NCI-H2107 treated with DMSO at 0.1 percent for 48 hours (cell line): ENCODE measurements around the gene ABCF1.

Experiments used
- DNase-seq: peaks from one replicate; lab custom pipeline; 2025; ENCODE audit not compliant: unreplicated experiment; lab: John Stamatoyannopoulos, UW

The ABCF1 gene

DNA sequence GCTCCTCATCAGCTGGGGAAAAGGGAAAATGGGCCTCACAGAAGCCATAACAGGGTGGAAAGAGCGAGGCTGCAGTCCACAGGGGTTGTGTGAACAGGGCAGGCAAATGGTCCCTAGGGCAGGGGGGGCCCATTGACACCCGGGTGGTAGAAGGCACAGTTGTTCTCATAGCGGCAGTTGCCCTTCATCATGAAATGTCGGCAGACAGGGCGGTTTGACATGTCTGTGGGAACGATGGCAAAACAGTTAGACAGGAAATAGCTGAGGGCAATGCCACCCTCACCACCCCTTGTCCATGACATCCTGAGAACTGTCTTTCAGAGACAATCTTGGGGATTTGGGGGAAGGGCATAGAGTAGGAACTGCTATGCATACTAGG lies 30.2 kb downstream of the ABCF1 start:
- no peak for DNase-seq

DNA sequence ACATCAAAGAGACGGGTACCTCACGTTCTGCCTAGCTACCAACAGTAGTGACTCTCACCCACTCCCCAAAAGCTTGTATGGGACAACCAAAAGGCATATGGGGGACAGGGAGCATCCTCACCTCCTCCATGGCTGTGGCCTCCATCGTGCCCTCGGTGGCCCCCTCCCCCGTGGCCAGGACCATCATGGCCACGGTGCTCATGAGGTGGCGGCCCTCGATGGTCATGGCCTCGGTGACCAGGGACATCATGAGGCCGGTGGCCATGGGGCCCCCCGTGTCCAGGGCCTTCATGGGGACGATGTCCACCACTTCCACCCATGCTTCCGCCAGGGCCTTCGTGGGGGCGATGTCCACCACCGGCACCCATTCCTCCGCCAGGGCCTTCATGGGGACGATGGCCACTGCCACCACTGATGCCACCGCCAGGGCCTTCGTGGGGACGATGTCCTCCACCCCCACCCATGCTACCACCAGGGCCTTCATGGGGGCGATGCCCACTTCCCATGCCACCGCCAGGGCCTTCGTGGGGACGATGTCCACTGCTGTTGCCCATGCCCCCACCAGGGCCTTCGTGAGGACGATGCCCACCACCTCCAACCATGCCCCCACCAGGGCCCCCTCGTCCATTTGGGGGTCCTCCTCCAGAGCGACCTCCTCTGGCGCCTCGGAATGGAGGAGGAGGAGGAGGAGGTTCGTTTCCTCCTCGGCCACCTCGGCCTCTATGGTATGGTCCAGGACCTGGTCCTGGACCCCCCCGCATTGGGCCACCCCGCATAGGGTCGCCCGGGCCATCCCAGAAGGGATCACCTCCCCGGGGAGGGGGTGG lies 30.8 kb downstream of the ABCF1 start:
- no peak for DNase-seq

DNA sequence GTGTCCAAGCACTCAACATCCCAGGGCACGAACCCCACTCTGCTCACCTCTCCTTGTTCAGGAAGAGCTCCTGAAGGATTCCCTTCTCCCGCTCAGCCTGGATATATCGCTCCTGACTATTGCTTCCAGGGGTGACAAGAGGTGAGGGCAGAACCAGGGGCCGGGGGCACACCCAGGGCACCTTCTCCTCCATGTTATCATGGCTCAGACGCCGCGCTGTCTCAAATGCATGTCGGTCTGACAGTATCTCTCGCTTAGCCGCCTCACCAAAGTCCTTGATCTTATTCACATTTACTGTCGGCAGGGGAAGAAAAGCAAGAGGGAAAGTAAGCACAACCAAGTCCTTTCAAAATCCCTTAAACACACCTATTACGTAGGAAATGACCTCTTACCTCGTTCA lies 32.7 kb downstream of the ABCF1 start:
- DNase-seq: no peak

DNA sequence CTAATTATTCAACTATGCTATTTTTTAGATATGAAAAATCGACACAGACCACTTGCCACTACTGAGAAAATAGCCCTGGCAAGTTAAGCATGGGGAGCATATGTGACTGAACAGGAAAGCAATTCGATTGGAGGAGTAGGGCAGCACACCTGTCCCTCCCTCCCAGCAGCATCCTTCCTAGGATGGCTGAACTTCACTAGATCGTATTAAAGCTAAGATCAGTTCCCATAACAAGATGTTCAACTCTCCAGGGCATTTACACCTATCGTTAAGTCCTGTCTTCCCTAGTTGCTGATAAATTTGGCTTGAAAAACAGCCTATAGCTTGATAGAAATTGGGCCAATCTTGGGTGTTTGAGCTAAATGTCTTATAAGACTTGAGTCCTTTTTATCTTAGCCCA lies 38.8 kb downstream of the ABCF1 start:
- no peak for DNase-seq

DNA sequence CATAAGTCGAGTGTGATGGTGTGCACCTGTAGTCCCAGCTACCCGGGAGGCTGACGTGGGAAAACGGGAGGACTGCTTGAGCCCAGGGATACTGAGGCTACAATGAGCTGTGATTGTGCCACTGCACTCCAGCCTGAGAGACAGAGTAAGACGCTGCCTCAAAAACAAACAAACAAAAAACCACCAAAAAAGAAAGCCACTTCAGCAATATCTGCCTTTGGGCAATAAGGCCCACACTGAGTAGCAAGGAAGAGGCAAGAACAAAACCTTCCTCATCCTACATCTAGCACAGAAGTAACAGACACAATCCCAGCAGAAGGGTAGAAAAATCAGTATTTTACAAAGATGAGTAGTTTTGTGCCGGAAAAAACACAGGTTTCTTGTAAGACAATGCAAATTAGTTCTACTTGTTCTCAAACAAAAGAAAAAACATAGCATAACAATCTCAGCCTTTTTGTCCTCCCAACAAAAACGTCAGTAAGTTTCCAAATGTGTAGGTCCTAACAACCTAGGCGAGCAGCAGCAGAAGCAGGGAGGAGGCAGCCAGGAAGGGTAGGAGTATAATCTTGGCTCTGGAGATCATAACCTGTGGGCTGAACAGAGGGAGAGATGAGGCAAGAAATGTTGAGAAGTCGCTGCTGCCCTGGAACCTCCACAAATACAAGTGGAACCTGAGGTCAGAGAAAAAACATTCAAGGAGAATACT lies 40.1 kb downstream of the ABCF1 start:
- no peak for DNase-seq

DNA sequence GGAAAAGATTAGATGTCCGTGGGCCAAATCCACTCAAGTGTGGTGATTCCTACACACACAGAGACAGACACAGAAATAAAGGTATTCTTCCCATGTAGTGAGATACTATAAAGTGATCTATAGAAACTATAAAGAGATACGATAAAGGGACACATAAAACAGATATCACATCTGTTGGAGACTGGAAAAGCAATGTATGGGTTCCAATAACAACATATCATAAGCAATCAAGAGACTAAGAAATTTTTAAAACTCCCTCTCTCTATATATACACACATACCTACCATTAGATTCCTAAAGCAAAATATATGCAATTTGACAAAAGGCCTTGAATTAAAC lies 40.6 kb downstream of the ABCF1 start:
- no peak for DNase-seq

DNA sequence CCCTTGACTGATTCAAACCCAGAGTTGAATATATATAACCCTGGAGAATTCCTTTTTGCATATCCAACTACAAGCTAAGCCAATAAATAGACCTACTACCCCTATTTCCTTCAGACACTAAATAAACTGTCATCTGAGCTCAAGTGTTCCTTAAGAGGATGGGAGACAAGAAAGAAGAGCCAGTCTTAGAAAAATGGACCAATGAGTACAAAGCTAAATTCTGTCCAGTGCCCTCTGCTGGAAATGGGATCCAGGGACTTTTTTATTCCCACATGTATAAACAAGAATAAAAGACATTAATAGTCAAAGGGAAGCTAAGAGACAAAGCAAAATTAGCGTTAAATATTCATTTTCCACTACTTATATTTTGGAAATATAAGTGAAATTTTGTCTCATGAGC lies 41.0 kb downstream of the ABCF1 start:
- DNase-seq: peak; percentile 15

DNA sequence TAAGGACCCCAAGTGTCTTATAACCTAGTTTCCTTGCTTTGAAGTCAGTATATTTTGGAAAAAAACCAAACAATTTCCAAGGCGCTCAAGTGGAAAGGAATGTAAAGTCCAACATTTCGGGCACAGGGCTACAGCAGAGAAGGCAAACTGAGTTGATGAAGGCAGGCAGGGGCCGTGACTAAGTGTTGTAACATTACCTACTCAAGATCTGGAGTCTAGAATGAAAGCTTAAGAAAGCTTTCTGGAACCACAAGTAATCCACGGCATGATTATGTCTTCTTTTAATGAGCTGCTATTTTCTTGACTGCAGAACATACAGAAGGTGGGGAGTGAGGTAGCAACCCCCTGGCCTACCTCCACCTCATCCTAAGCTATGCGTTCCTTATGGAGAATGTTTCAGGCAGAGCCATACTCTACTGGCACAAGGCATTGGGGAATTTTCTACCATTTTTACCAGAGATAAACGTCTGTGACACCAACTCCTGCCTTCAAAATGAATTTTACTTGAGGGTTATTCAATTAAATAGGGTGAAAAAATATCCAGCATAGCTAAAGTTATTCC lies 41.5 kb downstream of the ABCF1 start:
- no peak for DNase-seq

DNA sequence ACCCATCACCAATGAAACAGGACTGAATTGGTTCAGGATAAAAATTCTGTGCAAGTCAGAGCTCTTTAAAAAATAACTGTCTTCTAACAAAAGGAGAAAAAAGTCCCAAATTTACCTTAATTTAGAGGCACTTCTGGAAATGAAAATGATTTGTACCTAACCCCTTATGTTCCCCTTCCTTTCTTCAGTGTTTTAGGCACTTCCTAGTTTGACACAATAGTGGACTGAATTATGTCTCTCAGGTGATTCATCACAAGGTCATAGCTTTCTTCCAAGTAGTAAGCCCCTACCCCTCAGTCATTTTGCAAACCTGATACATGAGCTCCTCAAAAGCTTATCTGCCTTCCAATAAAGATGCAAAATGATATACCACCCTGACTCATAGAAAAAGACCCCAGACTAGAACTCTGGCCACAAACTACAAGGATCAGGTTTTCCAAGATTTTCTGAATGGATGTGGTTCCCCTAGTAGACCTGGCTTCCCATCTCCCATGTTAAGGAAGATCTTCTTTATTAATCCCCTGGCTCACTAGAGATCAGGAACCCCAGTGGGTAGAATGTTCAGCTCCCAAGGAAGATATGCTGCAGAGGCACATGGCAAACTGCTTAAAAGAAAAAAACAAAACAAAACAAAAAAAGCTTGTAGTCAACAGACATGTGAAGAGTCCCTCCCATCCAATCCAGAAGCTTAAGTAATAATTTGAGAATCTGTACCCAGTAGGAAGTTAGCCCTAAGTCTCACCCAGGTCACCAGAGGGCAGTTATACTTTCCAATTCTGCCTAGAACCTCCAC lies 42.2 kb downstream of the ABCF1 start:
- DNase-seq: no peak

DNA sequence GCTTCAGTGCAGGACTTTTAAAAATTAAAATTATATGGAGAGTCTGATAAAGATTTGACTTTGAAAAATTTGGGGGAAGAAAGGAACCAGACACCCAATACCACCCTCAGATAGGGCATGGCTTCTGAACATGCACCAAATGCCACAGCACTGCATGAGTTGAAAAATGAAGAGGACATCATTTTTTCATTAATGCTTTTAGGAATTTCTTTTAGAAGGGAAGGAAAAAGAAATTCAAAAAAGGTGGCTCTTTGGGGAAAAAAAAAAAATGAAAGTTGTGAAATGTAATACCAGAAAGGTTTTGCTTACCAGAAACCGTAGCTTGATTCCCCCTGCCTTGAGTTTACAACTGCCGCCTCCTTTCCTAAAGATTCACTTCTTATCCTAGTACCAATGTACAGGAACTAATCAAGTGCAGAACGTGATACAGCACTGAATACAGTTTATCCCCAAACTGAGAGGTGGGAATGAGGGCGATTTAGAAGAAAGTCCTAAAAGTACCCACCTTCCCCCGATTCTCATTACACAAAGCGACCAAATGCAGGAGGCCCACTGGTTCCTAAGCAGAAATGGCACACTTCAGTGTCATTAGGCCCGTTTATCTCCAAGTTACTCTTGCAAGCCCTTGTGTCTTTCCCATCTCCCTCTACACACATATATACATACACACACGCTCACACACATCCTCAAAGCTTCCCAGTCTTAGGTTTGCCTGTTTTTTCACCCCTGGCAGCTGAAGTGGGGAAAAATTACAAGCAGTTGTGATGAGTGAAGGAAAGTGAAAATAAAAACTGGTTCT lies 43.0 kb downstream of the ABCF1 start:
- no peak for DNase-seq

DNA sequence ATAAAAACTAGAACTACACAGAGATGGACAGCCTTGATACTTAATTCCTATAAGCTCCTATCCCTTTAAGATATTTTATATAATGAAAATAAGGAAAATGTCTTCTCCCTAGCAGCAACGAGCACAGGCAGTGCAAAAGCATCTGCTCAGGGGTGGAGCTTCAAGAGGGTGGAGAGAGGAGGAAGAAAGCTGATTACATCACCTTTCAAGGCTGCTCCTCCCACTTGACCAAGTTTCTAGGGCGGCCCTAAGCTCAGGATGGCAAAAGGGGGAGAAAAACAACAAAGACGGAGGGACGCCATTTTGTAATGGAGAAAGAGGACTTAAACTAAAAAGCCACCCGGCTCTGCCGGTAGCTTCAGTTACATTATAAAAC lies 43.6 kb downstream of the ABCF1 start:
- peak; percentile 88 for DNase-seq

DNA sequence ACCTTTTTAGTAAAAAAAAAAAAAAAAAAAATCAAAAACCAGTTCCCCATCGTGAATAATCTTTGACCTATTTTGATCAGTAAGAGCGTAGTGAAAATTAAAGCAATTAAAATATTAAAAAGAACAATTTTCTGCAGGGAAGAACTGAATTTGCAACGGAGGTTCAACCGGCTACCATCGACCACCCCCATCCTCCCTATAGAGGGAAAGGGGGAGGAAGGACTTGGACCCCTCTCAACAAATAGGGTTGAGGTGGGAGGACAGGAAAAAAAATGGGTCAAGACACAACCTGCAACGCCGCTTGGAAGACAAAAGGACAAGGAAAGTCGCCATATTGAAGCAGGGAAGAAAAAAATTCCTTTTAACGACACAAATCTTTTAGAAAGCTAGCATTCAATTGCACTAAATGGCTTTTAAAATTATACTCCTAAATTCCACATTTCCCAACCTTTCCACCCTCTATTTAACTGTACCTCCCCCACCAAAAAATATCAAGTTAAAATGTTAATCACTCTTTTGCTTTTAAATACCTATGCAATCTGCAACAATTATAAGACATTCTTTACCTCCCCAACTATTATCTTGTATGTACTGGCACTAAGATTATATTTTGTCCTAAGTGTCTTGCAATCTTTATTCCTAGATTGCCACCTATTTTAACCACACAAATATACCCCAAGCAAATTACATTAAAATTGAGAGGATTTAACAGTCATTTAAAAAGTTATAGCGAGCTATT lies 44.1 kb downstream of the ABCF1 start:
- peak; percentile 35 for DNase-seq

DNA sequence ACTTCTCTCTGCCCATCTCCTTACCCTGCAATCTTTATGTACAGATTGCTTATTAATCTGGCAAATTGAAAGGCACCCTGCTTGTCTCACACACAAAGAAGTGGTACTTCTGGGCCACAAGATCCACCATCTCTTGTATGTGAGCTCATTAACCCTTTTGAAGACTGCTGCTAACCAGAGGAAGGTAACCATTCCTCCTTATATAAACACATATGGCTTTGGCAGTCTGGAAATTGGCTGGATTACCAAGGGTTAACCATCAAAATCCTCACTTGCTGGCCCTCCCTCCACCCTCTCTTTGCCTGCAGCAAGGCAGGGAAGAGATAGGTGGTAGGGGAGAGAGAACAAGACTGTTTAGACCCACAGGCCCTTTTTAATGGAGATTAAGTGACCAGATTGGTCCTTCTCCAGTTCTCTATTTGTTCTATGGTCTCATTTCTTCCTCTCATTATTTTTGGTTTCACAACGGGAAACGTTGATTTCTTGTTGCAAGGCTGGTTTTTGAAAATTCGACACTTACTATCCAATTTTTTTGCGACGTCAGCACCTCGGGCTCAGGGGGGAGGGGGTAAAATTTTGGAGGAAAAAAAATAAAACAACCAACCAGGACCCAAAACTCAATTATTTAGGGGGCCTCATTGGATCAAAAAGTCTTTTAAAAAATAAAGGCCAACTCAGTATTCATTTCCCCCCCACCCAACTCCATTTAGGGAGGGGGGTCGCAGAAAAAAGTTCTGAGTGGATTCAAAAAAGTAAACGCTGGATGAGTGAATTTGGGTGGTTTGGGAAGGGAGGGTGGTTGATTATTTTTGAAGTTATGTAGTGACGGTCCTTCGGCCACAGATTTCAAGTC lies 44.9 kb downstream of the ABCF1 start:
- DNase-seq: no peak

DNA sequence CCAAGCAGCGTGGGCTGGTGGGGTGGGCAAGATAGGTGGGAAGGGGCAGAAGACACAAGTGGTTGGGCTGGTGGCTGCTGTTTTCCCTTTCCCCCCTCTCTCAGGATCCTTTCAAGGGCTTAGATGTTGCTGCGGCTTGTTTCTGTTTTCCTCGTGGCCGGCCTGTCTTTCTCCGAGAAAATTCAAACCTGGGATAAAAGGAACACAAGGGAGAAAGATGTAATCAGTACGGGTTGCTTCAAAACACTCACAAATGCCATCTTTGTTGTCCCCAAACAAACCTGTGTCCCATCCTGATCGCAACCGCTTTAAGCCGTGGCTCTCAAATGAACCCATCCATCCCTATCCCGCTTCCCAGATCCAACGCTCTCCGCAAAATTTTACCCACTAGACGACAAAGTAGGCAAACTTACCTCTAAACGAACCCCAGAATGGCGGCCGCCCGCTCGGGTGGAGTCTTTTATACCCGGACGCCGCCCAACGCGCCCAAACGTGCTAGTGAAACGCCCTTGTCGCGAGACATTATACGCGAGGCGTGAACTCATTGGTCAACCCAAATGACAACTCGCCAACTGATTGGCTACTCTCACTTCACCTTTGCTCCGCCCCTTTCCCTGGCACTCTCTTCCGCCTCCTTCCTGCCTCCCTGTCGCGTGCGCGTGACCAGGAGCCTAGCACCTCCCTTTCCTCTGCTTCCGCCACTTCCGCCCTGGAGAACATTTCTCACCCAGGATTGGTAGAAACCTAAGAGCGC lies 45.7 kb downstream of the ABCF1 start, which contains the start of gene PPP1R10:
TSS of gene PPP1R10 (minus strand) at position 433 of the 754 bp plus-strand sequence. CDS start 7,299 bp downstream, outside the sequence.
- DNase-seq: peak; percentile 96

DNA sequence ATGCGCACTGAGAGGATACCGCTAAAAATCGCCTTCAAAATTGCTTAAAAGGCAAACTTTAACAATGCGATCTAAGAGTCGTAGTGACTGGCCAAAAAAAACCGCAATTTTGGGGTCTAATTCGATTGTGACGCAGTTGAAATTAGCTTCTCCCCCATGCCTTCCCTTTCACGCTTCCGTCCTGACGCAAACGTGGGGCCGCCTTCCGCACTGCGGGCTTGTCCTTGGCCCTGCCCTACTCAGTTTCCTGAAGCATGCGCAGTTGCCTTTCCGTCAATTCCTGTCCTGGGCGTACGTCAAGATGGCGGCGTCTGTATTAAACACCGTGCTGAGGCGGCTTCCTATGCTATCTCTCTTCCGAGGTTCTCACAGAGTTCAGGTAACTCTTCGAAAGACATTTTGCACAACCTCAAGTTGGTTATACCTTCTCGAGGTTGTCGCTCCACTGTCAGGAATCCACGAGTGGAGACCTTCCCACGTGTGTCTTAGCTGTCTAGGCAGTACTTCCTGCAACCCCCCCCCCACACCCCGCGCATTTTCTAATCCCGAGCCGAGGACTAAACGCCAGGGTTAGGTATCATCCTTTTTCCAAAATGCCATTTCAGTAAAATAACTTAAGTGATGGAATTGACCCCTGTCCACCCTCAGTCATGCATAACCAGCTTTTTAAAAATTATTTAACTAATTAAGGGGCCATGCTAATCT lies 46.5 kb downstream of the ABCF1 start, which contains the start of gene MRPS18B:
TSS of gene MRPS18B (plus strand) at position 276 of the 705 bp plus-strand sequence. CDS start at position 302, 26 bp downstream.
- peak; percentile 91 for DNase-seq

DNA sequence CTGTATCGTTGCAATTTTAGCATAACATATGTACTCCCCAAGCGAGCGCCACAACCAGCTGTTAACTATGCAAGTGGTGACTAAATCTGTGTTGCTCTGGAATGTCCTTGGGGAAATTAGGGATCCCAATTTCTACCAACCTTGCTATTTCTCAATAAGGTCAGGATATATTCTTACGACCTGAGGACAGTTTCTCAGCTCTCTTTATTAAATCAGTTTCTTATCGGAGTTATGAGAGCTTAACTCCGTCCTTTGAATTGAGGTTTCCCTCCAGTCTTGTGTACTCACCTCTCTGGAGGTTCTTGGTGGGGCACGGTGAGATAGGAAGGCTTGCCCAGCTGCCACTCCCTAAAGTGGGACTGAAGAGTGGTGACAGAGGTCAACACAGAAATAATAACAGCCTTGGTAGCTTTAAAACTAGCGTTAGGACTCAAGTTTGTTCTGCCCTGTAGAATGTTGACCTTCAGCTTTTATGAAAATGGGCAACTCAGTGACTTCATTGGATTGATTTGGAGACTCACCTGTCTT lies 47.1 kb downstream of the ABCF1 start:
- no peak for DNase-seq

DNA sequence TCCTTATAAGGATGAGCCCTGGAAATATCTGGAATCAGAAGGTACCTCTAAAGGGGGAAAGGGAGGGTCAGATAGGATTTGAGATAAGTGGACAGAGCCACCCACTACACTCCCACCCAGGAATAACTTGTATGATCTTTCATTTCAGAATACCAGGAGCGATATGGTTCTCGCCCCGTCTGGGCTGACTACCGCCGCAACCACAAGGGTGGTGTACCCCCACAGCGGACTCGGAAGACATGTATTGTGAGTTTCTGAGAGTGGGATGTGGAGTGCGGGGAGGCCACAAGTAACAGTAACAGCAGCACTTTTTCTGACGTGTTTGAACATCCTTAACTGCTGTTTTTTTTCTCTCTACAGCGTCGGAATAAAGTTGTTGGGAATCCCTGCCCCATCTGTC lies 48.3 kb downstream of the ABCF1 start:
- no peak for DNase-seq
